SK-N-MC (cell line): ENCODE results near the gene PDE5A.

ENCODE experiments used
- EZH2 ChIP-seq: fragments of 200-600 bp; sonication (generic); IDR thresholded peaks from one replicate; pipeline ENCODE4 v1.6.1; 2017; ENCODE audit warnings: antibody characterized with exemption
- POLR2AphosphoS5 ChIP-seq: IDR thresholded peaks from 2 replicates; pipeline ENCODE4 v1.6.1; 2012; ENCODE audit warnings: mild to moderate bottlenecking, low read depth, low read length, borderline replicate concordance

DNA sequence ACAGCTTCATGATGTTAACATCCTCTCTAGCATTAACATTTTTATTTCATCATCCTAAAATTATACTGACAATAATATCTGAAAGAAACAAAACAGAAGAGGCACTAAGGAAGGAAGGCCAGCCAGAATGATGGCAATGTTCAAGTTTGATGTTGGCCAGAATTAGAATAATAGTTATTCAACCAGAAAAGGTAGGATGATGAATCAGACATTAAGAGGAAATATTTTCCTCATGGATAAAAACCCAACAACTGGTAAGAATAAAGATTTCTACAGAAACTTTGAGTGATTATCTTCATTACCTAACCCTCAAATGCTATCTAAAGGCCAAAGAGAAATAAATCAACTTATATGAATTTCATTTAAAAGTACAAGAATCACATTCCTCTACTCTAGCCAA, 105.2 kb downstream of the PDE5A start:
- TF ChIP-seq EZH2 (no peak), POLR2AphosphoS5 (no peak)
